GM10266 (cell line): ENCODE data around the gene NPVF.

Experiments
- DNase-seq: peaks from one replicate; pipeline ENCODE4 v3.0.0; 2012; ENCODE audit errors: extremely low spot score
- CTCF ChIP-seq: IDR thresholded peaks from 2 replicates; pipeline ENCODE4 v1.5.1; 2012; ENCODE audit warnings: mild to moderate bottlenecking, low read depth; ENCODE audit not compliant: control insufficient read depth, insufficient read depth; ENCODE audit errors: missing control alignments

NPVF gene

GRCh38 chr7:25235471-25235870, 7.2 kb upstream of the NPVF start:
- DNase-seq = no peak
- TF ChIP-seq CTCF = no peak

- no peak for TF ChIP-seq CTCF
- no peak for DNase-seq
Measured at GRCh38 chr7:25234336-25234735, 6.0 kb upstream of the NPVF start.

- TF ChIP-seq CTCF = no peak
- DNase-seq = no peak
Measured at GRCh38 chr7:25223206-25223605, 5.1 kb downstream of the NPVF start.

GRCh38 chr7:25222666-25223065, 5.6 kb downstream of the NPVF start:
- DNase-seq = no peak
- TF ChIP-seq CTCF = no peak

- no peak for DNase-seq
- TF ChIP-seq CTCF = no peak
Measured at GRCh38 chr7:25221009-25221408, 7.3 kb downstream of the NPVF start.

GRCh38 chr7:25218191-25218590, 10.1 kb downstream of the NPVF start:
- TF ChIP-seq CTCF = no peak
- DNase-seq = no peak

GRCh38 chr7:25216837-25217236, 11.4 kb downstream of the NPVF start:
- peak; percentile 61 for TF ChIP-seq CTCF
- peak; percentile 30 for DNase-seq
